Aorta (tissue), 5 donors: ENCODE data around the gene EFCAB6. TPM values are rescaled to one million over a fixed set of nuclear protein-coding genes. Genes with fewer than 3 reads are reported as not detected.

Experiments used
- ATAC-seq: fragments of 200-7000 bp; cut with Tn5 transposase; one replicate; pipeline ENCODE4 v1.9.1; 2022; ENCODE audit warnings: moderate library complexity; ENCODE audit not compliant: low FRiP score
- DNase-seq, 2 donors: peaks; one replicate each; pipeline ENCODE4 v3.0.0-alpha.2; 2020
- H3K27ac ChIP-seq, 2 donors: one replicate each; pipeline ENCODE4 v1.5.1; 2013; ENCODE audit warnings: low read length in 2 of 2, mild to moderate bottlenecking in 2 of 2, moderate library complexity in 2 of 2, control low read depth in 1 of 2, inconsistent platforms in 1 of 2, low read depth in 1 of 2
- H3K27me3 ChIP-seq, 2 donors: one replicate each; pipeline ENCODE4 v1.6.1; 2013; ENCODE audit warnings: control low read depth in 1 of 2, low read length in 1 of 2, mild to moderate bottlenecking in 1 of 2, moderate library complexity in 1 of 2; ENCODE audit not compliant: insufficient read depth in 2 of 2, control insufficient read depth in 1 of 2
- H3K36me3 ChIP-seq, 2 donors: one replicate each; pipeline ENCODE4 v1.6.1; 2013; ENCODE audit warnings: control low read depth in 1 of 2, low read length in 1 of 2, mild to moderate bottlenecking in 1 of 2; ENCODE audit not compliant: insufficient read depth in 2 of 2, control insufficient read depth in 1 of 2
- H3K4me1 ChIP-seq, 2 donors: one replicate each; pipeline ENCODE4 v1.6.1; 2013; ENCODE audit warnings: low read length in 2 of 2, control low read depth in 1 of 2, mild to moderate bottlenecking in 1 of 2, moderate library complexity in 1 of 2; ENCODE audit not compliant: insufficient read depth in 2 of 2, control insufficient read depth in 1 of 2
- H3K4me3 ChIP-seq, 2 donors: one replicate each; pipeline ENCODE4 v1.5.1; 2013; ENCODE audit warnings: low read length in 2 of 2, control low read depth in 1 of 2, mild to moderate bottlenecking in 1 of 2
- H3K9me3 ChIP-seq: one replicate; pipeline ENCODE4 v1.6.1; 2013; ENCODE audit warnings: mild to moderate bottlenecking, low read length; ENCODE audit not compliant: control insufficient read depth
- WGBS, 2 donors: extraction: QIAGEN DNeasy Blood & Tissue Kit; methylation state at CpG; one replicate each; pipeline ENCODE4 v1.1.7; 2013; 5-methylcytosine and 5-hydroxymethylcytosine counted together
- intact Hi-C, 2 donors: fragments of 100-400 bp; cut with DNase I; formaldehyde crosslinking; loops; one replicate each; pipeline versions ENCODE4 v1.14.2 to v1.15.0; 2022
- polyA plus RNA-seq, 2 donors: library from polyadenylated mRNA; stranded (reverse); fragments of 200-250 nt; gene quantifications; one replicate each; pipeline ENCODE4 v1.2.3, GENCODE V29; 2013
- total RNA-seq, 2 donors: library from RNA; stranded (reverse); fragmentation: NEBNext Ultra II Directional; extraction: Animal tissue kit (Norgen Biotek cat#: 25700); gene quantifications; one replicate each; pipeline ENCODE4 v1.2.1, GENCODE V29; 2021
- donor health status: healthy with polysubstance abuse.
- donor health status: Bipolar disorder and iron deficiency.
- donor health status: DM: no; HTN: no; CAD: no.
- donor health status: DM: no; HTN: no; CAD: no.
- donor health status: DM: yes; HTN: yes; CAD: no.

The EFCAB6 gene
- total and polyA plus RNA-seq, 4 donors, result 0.88 to 2.6 (median 1.8) TPM

DNA sequence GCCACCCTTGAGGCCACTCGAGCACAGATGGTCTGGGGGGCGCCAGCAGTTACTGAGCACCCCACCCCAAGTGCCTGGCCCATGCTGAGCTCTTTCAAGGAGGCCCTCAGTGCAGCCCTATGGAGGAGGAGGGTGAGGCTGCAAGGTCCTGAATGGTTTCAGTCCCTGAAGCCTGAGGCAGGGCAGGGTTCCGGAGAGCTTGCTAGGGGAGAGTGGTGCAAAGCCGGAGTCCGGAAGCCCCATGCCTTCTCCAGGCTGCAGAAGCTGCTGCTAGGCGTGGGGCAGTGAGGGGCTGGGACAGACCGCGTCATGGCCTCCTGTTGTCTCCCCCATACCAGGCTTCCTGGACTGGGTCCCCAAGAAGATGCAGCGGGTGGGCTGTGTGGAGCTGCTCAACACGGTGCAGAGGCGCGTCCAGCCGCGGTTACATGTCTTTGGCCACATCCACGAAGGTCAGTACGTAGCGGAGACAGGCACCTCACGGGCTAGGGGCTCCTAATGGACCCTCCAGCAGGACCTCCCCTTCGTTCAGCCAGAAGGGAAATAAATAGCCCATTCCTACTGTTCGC, 309.7 kb downstream of the EFCAB6 start:
- intact Hi-C loops, result no loop called here
- WGBS, 2 donors, result 82 to 83% methylated on average over 20 of the region's 20 CpGs
- no peaks in the 10 kb centered on the region for H3K27me3 ChIP-seq
- DNase-seq (no peak), ATAC-seq (no peak)
- no peak overlapping the region for H3K4me3 ChIP-seq
- no peak overlapping the region for H3K27ac ChIP-seq
- no peaks in the 10 kb centered on the region for H3K4me1 ChIP-seq
- no peaks in the 10 kb centered on the region for H3K36me3 ChIP-seq
- no peaks in the 10 kb centered on the region for H3K9me3 ChIP-seq

DNA sequence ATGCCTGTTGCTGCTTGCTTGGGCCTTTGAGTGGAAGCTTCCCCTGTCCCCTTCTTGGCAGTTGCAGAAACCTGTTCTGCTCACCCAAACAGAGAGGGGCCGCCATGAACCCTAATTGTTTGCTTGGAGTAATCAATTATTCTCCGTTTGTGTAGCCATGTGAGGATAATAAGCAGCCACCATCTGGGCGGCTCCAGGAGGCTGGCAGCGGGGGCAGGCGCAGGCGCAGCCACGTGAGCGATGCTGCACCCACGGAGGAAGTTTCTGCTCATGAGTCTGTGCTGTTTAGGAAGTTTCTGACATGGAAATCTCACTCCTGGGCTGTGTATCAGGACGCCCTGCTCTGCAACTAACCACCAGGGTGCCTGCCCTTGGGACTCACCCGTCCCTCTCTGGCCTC, 310.2 kb downstream of the EFCAB6 start:
- Histone ChIP-seq H3K4me1 (no peaks in the 10 kb centered on the region), H3K27me3 (no peaks in the 10 kb centered on the region), H3K9me3 (no peaks in the 10 kb centered on the region), H3K27ac (no peak overlapping the region), H3K36me3 (no peaks in the 10 kb centered on the region), H3K4me3 (no peak overlapping the region)
- no peak for ATAC-seq
- 69 to 76% methylated on average over 10 to 11 of the region's 11 CpGs for WGBS, 2 donors
- intact Hi-C loops, result no loop called here
- DNase-seq, result no peak

DNA sequence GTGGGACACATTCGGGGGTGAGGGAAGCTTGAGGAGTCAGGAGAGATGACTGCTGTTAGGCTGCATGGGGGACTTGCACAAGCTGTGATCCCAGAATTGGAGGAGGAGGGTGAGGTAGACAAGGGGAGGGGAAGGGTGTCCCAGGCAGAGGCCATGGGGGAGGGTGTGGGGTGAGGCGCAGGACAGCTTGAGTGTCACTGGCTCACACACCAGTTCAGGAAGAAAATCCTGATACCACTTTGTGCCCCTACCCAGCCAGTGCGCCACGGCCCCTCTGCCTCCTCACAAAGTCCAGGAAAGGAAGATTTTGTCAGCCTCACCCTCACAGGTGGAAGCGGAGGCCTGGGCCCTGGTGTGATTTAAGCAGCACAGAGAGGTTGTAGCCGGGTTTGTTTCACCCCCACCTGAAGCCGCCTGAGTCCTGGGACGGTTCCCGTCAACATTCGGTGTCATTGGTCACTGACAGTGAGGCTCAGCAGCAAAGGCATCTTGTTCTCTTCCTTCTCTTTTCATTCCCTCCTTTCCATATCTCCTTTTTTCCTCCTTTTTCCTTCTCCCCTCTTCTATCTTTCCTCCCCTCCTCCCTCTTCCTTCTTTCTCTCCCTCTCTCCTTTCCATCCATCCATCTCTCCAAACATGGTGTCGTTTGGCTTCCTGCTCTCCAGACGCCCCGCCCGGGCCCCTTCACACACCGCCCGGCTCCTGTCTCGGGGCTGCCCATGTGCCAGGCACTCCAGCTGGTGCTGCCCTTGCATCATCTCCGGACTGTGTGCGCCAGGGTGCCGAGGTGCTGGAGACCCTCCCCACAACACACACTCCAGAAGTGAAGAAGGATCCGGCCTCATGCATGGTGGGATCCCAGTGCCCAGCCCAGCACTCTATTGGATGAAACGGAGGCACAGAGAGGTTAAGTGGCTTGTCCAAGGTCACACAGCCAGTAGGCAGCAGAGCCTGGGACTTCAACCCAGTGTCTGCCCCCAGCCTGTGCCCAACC, 311.0 kb downstream of the EFCAB6 start:
- no peaks in the 10 kb centered on the region for H3K9me3 ChIP-seq
- no peak overlapping the region for H3K27ac ChIP-seq
- no peaks in the 10 kb centered on the region for H3K4me1 ChIP-seq
- 71 to 74% methylated on average over 22 of the region's 22 CpGs for WGBS, 2 donors
- no peak overlapping the region for H3K4me3 ChIP-seq
- ATAC-seq (no peak), DNase-seq (no peak)
- no peaks in the 10 kb centered on the region for H3K27me3 ChIP-seq
- H3K36me3 ChIP-seq, result no peaks in the 10 kb centered on the region
- intact Hi-C loops, result no loop called here

DNA sequence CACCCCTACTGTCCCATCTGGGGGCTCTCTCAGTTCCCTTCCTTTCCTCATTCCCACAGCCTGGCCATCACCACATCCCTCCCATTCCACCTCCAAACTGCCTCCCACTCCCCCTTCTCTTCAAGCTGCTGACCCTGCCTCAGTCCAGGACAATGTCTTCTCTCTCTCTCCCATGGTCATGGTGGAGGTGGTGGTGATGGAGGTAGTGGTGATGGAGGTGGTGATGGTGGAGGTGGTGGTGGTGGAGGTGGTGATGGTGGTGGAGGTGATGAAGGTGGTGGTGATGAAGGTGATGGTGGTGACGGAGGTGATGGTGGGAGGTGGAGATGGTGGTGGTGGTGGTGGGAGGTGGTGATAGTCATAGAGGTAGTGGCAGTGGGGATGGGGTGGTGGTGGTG, 313.2 kb downstream of the EFCAB6 start:
- ATAC-seq (no peak), DNase-seq (no peak)
- intact Hi-C loops, result no loop called here
- no peak overlapping the region for H3K4me3 ChIP-seq
- no peak overlapping the region for H3K27ac ChIP-seq
- 91 to 94% methylated on average over 1 of the region's 1 CpG for WGBS, 2 donors
- H3K27me3 ChIP-seq, result no peaks in the 10 kb centered on the region
- H3K9me3 ChIP-seq, result no peaks in the 10 kb centered on the region
- no peaks in the 10 kb centered on the region for H3K4me1 ChIP-seq
- H3K36me3 ChIP-seq, result no peaks in the 10 kb centered on the region

DNA sequence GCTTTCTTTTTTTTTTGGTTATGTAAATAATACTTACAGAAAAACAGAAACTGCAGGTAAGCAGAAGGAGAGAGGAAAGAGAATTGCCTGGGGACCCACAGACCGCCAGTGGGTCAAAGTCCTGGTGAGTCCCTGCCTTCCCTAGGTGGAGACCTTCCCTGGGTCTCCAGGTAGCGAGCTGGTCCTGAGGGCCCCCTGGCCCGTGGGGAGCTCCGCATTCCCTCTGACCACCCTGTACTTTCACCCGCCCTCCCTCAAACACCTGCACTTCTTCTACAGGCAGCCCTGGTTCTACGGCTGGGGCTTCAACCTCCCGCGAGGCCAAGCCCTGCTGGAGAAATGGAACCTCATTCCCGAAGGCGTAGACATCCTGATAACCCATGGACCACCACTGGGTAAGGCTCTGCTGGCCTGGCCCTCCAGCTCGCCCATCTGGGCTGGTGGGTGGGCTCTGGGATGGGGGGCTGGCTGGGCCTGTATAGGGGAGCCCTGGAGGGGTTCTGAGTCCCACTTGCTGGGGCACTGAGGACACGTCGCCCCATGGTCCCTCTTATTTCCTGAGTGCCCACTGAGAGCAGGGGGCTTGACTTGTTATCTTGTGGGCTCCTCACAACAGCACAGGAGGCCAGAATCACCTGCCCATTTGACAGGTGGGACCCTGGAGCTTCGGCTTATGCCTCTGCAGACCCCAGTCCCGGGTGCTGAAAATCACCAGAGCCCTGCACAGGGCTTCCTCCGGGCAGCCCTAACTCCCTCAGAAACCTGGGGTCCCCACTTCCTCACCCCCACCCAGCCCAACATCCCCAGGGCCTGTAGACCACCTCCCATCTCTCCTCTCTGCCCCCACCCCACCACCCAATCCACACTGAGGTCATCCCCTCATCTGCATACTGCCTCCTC, 313.9 kb downstream of the EFCAB6 start:
- intact Hi-C loops, result no loop called here
- 91 to 92% methylated on average over 16 of the region's 16 CpGs for WGBS, 2 donors
- Histone ChIP-seq H3K4me3 (no peak overlapping the region), H3K4me1 (no peaks in the 10 kb centered on the region), H3K36me3 (no peaks in the 10 kb centered on the region), H3K27ac (no peak overlapping the region), H3K27me3 (no peaks in the 10 kb centered on the region), H3K9me3 (no peaks in the 10 kb centered on the region)
- ATAC-seq (no peak), DNase-seq (no peak)

DNA sequence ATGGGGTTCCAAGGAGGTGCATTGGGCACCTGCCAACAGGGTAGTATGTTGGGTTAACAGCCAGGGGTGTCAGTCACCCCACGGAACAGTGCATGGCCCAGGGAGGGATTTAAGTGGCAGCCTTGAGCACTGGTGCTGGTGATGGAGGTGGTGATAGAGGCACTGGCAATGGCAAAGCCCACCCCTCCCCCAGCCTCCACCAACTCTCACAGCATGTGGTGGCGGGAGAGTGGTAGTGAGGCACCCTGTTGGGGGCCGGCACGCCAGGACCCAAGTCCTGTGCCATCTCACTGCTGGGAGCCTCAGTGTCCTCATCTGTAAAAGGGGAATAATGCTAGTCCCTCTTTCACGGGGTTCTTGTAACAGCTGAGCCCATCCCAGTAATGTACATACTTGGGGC, 318.8 kb downstream of the EFCAB6 start:
- Histone ChIP-seq H3K4me1 (no peaks in the 10 kb centered on the region), H3K27me3 (no peaks in the 10 kb centered on the region), H3K4me3 (no peak overlapping the region), H3K36me3 (no peaks in the 10 kb centered on the region), H3K9me3 (no peaks in the 10 kb centered on the region), H3K27ac (no peak overlapping the region)
- 86 to 89% methylated on average over 5 of the region's 5 CpGs for WGBS, 2 donors
- ATAC-seq (no peak), DNase-seq (peak in 1 of 2 donors; percentile 32)
- intact Hi-C loops, result no loop called here

DNA sequence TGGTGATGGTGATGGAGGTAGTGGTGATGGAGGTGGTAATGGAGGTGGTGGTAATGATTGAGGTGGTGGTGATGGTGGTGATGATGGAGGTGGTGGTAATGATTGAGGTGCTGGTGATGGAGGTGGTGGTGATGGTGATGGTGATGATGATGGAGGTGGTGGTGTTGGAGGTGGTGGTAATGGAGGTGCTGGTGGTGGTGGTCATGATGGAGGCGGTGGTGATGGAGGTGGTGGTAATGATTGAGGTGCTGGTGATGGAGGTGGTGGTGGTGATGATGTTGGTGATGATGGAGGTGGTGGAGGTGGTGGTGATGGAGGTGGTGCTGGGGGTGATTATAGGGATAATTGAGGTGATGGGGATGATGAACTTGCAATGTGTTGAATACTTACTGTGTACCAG, 320.4 kb downstream of the EFCAB6 start:
- WGBS, 2 donors, result 100% methylated on average over 1 of the region's 1 CpG
- no peaks in the 10 kb centered on the region for H3K9me3 ChIP-seq
- H3K27ac ChIP-seq, result no peak overlapping the region
- no peak overlapping the region for H3K4me3 ChIP-seq
- DNase-seq, result no peak
- intact Hi-C loops, result no loop called here
- ATAC-seq, result no peak
- no peaks in the 10 kb centered on the region for H3K27me3 ChIP-seq
- no peaks in the 10 kb centered on the region for H3K36me3 ChIP-seq
- H3K4me1 ChIP-seq, result no peaks in the 10 kb centered on the region

DNA sequence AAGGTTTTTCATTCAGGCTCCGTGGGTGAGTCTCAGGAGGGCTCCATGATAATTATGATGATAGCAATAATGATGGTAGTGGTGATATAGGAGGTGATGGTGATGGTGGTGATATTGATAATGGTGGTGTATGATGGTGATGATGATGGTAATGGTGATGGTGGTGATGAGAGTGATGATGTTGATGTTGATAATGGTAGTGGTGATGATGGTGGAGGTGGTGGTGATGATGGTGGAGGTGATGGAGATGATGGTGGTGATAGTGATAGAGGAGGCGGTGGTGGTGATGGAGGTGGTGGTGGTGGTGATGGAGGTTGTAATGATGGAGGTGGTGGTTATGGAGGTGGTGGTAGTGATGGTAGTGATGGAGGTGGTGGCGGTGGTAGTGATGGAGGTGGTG, 320.9 kb downstream of the EFCAB6 start:
- Histone ChIP-seq H3K27me3 (no peaks in the 10 kb centered on the region), H3K27ac (no peak overlapping the region), H3K4me3 (no peak overlapping the region), H3K36me3 (no peaks in the 10 kb centered on the region), H3K4me1 (no peaks in the 10 kb centered on the region), H3K9me3 (no peaks in the 10 kb centered on the region)
- intact Hi-C loops, result no loop called here
- WGBS, 2 donors, result 56 to 61% methylated on average over 3 of the region's 3 CpGs
- DNase-seq, result no peak
- no peak for ATAC-seq
